Measurements from ENCODE around the gene CHORDC1.

Gene CHORDC1

DNA sequence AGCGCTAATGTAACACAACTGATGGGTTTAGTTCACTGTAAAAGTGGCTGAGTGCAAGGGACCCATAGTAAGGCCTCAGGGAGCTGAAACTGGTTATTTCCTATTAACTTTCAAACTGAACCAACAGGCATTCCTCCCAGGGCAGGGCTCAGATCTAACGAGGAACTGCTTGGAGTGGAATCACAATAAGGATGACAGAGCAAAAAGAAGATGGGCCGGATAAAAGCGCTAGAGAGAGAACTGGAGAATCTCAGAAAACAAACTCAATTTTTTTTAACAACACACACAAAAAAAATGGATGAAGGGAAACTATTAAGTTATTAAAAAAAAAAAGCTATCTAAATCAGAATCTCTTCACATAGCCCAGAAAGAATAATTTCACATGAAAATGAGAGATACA is 14.2 kb upstream of the CHORDC1 start:
- Mint-ChIP-seq H3K27ac (no peak overlapping the region), H3K4me1 (peaks cover 16% of the 10 kb centered on the region), H3K9me3 (peaks cover 12% of the 10 kb centered on the region), H3K4me3 (no peak overlapping the region), H3K27me3 (ENCODE audit: low read depth, poor library complexity) (no peaks in the 10 kb centered on the region), H3K36me3 (ENCODE audit: low read depth) (no peaks in the 10 kb centered on the region)
- no peak for DNase-seq
- TF ChIP-seq, protein P1, sequence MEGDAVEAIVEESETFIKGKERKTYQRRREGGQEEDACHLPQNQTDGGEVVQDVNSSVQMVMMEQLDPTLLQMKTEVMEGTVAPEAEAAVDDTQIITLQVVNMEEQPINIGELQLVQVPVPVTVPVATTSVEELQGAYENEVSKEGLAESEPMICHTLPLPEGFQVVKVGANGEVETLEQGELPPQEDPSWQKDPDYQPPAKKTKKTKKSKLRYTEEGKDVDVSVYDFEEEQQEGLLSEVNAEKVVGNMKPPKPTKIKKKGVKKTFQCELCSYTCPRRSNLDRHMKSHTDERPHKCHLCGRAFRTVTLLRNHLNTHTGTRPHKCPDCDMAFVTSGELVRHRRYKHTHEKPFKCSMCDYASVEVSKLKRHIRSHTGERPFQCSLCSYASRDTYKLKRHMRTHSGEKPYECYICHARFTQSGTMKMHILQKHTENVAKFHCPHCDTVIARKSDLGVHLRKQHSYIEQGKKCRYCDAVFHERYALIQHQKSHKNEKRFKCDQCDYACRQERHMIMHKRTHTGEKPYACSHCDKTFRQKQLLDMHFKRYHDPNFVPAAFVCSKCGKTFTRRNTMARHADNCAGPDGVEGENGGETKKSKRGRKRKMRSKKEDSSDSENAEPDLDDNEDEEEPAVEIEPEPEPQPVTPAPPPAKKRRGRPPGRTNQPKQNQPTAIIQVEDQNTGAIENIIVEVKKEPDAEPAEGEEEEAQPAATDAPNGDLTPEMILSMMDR (IDR thresholded peaks at IDR 0.05) = no peak

DNA sequence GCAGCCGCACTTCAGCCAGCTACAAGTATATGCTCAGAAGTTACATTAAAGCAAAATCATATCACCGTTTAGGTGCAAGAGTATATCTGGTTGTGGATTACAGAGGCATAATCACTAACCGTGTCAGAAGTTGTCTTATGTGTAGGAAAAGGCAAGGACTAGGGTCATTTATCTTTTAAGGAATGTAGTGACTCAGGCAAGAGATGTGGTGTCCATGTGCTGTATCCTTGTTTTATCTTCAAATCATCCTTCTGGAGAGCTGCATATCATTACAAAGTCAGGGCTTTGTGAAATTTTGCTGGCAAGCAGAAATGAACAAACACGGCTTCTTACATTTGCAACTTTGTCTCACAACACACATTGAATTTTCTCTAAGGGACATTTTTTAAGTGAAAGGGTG is 12.7 kb upstream of the CHORDC1 start:
- Mint-ChIP-seq H3K36me3 (ENCODE audit: low read depth) (no peaks in the 10 kb centered on the region), H3K9me3 (peaks cover 6% of the 10 kb centered on the region), H3K4me3 (no peak overlapping the region), H3K4me1 (peaks cover 6% of the 10 kb centered on the region), H3K27me3 (ENCODE audit: low read depth, poor library complexity) (no peaks in the 10 kb centered on the region), H3K27ac (peak overlapping the region; percentile 63)
- TF ChIP-seq, protein P1 (IDR thresholded peaks at IDR 0.05) = no peak
- DNase-seq = no peak

DNA sequence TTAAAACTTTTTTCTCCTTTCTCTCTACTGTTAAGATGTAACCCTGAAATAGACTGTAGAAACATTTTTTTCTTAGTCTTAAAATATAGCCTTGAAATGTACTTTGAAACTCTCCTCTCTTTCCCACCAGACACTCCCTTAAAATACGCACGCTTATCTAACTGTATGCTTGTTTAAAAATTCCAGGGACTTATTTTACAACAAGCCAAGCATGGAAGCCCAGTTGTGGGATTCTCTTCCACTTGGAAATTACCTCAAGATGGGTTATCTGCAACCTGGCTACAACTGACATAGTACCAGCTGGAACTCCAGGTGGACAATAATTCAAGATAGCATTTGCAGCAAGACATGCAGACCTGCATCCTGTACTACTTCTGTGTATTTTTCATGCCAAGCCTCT is 12.1 kb upstream of the CHORDC1 start:
- Mint-ChIP-seq H3K36me3 (ENCODE audit: low read depth) (no peaks in the 10 kb centered on the region), H3K27me3 (ENCODE audit: low read depth, poor library complexity) (no peaks in the 10 kb centered on the region), H3K9me3 (peaks cover 7% of the 10 kb centered on the region), H3K4me3 (no peak overlapping the region), H3K27ac (no peak overlapping the region), H3K4me1 (peaks cover 3% of the 10 kb centered on the region)
- no peak for DNase-seq
- TF ChIP-seq, protein P1 (IDR thresholded peaks at IDR 0.05) = no peak

DNA sequence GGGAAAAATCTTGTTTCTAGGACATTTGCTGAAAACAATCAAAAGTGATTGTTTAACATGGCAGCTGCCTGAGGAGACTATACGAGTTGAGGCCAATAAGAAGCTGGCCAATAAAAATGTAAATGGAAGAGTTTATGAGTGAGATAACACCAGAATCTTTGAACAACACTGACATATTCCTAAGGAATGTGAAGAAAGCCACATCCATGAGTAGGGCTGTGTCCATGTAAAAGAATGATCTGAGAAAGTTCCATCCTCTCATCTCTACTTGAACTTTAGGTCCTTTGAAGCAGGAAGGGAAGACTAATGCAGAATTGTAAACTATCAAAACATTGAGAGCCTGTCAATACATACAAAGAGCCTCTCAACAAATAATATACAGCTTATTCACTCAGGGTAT is 6.9 kb upstream of the CHORDC1 start:
- Mint-ChIP-seq H3K4me3 (no peak overlapping the region), H3K4me1 (no peaks in the 10 kb centered on the region), H3K9me3 (peaks cover 11% of the 10 kb centered on the region), H3K36me3 (ENCODE audit: low read depth) (no peaks in the 10 kb centered on the region), H3K27me3 (ENCODE audit: low read depth, poor library complexity) (no peaks in the 10 kb centered on the region), H3K27ac (no peak overlapping the region)
- TF ChIP-seq, protein P1 (IDR thresholded peaks at IDR 0.05) = no peak
- DNase-seq = no peak

DNA sequence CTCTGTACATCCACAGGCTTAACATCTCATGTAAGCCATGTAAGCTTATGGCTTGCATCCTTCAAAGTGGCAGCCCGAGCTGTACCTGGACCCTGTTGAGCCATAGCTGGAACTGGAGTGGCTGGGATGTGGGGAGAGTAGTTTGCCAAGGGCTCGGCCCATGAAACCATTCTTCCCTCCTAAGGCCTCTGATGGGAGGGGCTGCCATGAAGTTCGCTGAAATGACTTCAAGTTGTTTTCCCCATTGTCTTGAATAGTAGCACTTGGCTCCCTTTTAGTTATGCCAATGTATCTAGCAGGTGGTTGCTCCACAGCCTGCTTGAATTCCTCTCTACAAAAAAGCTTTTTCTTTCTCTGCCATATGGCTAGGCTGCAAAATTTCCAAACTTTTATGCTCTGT is 5.2 kb upstream of the CHORDC1 start:
- TF ChIP-seq, protein P1 (IDR thresholded peaks at IDR 0.05) = no peak
- Mint-ChIP-seq H3K27me3 (ENCODE audit: low read depth, poor library complexity) (no peaks in the 10 kb centered on the region), H3K4me1 (peaks cover 13% of the 10 kb centered on the region), H3K4me3 (no peak overlapping the region), H3K9me3 (peaks cover 11% of the 10 kb centered on the region), H3K27ac (no peak overlapping the region), H3K36me3 (ENCODE audit: low read depth) (no peaks in the 10 kb centered on the region)
- no peak for DNase-seq

DNA sequence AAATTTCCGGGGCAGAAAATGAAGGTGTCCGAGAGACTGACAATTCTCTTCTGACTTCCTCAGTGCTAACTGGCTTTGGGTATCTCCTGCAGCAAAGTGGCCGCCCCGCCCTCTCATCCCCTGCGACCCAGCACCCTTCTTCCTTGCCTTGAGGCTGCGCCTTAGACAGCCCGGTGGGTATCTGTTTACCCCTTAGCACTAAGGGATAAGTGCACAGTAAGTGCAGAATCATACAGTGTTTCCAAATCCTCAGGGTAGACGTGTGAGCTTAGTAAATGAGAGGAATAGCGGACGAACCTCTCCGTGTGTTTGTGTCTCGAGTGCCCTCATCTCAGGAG is 368 bp upstream of the CHORDC1 start:
- Mint-ChIP-seq H3K27ac (peak overlapping the region; percentile 90), H3K27me3 (ENCODE audit: low read depth, poor library complexity) (no peaks in the 10 kb centered on the region), H3K9me3 (peaks cover 11% of the 10 kb centered on the region), H3K4me3 (peak overlapping the region; percentile 99), H3K36me3 (ENCODE audit: low read depth) (peaks cover 22% of the 10 kb centered on the region), H3K4me1 (peaks cover 40% of the 10 kb centered on the region)
- TF ChIP-seq, protein P1 (IDR thresholded peaks at IDR 0.05) = no peak
- DNase-seq = no peak

All from nephron progenitor cell (in vitro differentiated cells).